ENCODE results near the gene RBM4.
"Not testable (repeated sequence)": the region's sequence is repeated elsewhere in the genome, so short reads cannot be mapped to it uniquely, and the experiment has no call there.

The RBM4 gene

GRCh38 chr11:66638177-66639065 lies at the start of gene RBM4:
Gene RBM4, plus strand, starts transcription at chr11:66638703. Its CDS starts 1,009 bp downstream, at chr11:66639712.
- peak; percentile 50 for DNase-seq

GRCh38 chr11:66589315-66589714 lies 49.2 kb upstream of the RBM4 start:
- DNase-seq: not testable (repeated sequence)

- no peak for DNase-seq
Observed at GRCh38 chr11:66589996-66590675, 48.4 kb upstream of the RBM4 start.

- no peak for DNase-seq
Observed at GRCh38 chr11:66591175-66591574, 47.3 kb upstream of the RBM4 start.

- DNase-seq: peak; percentile 88
Observed at GRCh38 chr11:66592457-66593302, 45.8 kb upstream of the RBM4 start, which contains the start of the genes CCDC87 and CCS. Gene CCDC87, minus strand, starts transcription at chr11:66593063. Its CDS starts 48 bp downstream, at chr11:66593015. Gene CCS, plus strand, starts transcription at chr11:66593185. Its CDS starts 77 bp downstream, at chr11:66593262.

- DNase-seq: no peak
Observed at GRCh38 chr11:66593303-66593635, 45.2 kb upstream of the RBM4 start.

GRCh38 chr11:66593650-66594049 lies 44.9 kb upstream of the RBM4 start:
- no peak for DNase-seq

- DNase-seq: no peak
Observed at GRCh38 chr11:66595245-66595904, 43.1 kb upstream of the RBM4 start.

- DNase-seq: no peak
Observed at GRCh38 chr11:66598993-66599392, 39.5 kb upstream of the RBM4 start.

GRCh38 chr11:66600219-66600618 lies 38.3 kb upstream of the RBM4 start:
- no peak for DNase-seq

- DNase-seq: no peak
Observed at GRCh38 chr11:66600631-66601233, 37.8 kb upstream of the RBM4 start.

- DNase-seq: no peak
Observed at GRCh38 chr11:66603072-66603471, 35.4 kb upstream of the RBM4 start.

- no peak for DNase-seq
Observed at GRCh38 chr11:66604155-66604554, 34.3 kb upstream of the RBM4 start.

- not testable (repeated sequence) for DNase-seq
Observed at GRCh38 chr11:66606608-66607007, 31.9 kb upstream of the RBM4 start.

GRCh38 chr11:66607126-66607834 lies 31.2 kb upstream of the RBM4 start:
- DNase-seq: no peak

GRCh38 chr11:66609721-66610617 lies 28.5 kb upstream of the RBM4 start:
- DNase-seq: no peak

GRCh38 chr11:66612458-66612857 lies 26.0 kb upstream of the RBM4 start:
- DNase-seq: no peak

GRCh38 chr11:66614073-66614472 lies 24.4 kb upstream of the RBM4 start:
- DNase-seq: no peak

GRCh38 chr11:66616379-66617154 lies 21.9 kb upstream of the RBM4 start, which contains the start of gene RBM14:
Gene RBM14, plus strand, starts transcription at chr11:66616630. Its CDS starts 91 bp downstream, at chr11:66616721.
- peak; percentile 90 for DNase-seq

Measured in cortex of kidney (tissue), 1 donor.